ENCODE measurements around the gene PRKCE.
A peak's percentile ranks its signal among the peaks of the same experiment; 100 is the strongest.
"Not testable (repeated sequence)": the region's sequence is repeated elsewhere in the genome, so short reads cannot be mapped to it uniquely, and the experiment has no call there.

The PRKCE gene

GRCh38 chr2:45872211-45872610 is 220.7 kb downstream of the PRKCE start:
- no peak for DNase-seq

DNA sequence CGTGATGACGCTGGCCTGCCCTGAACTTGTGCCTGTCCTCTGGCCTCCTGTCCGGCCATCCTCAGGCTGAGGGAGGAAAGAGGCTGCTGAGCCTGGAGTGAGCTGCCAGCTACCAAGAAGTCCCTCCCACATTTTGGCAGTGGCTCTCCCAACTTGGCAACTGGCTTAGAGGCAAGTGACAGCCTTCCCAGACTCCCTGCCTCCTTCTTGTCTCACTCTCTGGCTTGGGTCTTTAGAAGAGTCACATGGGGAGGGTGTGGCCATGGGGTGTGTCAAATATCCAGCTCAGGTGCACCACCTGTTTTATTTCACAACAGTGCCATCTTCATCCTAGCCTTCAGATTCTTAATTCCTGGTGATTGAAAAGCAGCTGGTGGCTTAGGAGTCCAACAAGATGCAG is 222.9 kb downstream of the PRKCE start:
- no peak for DNase-seq

DNA sequence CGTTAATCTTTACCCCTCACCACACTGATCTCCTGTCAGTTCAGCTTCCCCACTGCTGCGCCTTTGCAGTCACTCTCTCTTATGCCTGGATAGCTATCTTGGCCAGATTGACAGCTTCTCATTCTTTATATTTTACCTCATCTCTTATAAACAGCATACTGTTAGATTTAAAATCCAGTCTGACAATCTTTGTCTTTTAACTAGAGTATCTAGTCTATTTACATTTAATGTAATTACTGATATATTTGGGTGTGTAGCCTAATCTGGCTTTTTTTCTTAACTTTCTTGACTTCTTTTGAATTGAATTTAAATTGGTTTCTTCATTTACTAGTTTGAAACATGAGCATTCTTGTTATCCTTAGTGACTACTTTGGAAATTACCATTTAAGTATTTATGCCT is 225.1 kb downstream of the PRKCE start:
- no peak for DNase-seq

- no peak for DNase-seq
Measured at GRCh38 chr2:45879406-45879805, 227.9 kb downstream of the PRKCE start.

DNA sequence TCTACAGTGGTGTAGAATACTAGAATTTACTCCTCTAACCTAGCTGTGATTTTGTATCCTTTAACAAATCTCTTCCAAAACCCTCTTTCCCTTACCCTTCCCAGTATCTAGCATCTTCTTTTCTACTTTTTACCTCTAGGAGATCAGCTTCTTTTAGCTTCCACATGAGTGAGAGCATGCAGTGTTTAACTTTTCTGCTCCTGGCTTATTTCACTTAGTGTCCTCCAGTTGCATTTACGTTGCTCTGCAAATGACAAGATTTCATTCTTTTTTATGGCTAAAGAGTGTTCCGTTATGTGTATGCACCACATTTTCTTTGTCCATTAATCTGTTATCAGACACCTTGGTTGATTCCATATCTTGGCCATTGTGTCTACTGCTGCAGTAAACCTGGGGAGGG is 228.5 kb downstream of the PRKCE start:
- no peak for DNase-seq

- DNase-seq: no peak
Measured at GRCh38 chr2:45881970-45882581, 230.6 kb downstream of the PRKCE start.

GRCh38 chr2:45882707-45883602 is 231.5 kb downstream of the PRKCE start:
- no peak for DNase-seq

DNA sequence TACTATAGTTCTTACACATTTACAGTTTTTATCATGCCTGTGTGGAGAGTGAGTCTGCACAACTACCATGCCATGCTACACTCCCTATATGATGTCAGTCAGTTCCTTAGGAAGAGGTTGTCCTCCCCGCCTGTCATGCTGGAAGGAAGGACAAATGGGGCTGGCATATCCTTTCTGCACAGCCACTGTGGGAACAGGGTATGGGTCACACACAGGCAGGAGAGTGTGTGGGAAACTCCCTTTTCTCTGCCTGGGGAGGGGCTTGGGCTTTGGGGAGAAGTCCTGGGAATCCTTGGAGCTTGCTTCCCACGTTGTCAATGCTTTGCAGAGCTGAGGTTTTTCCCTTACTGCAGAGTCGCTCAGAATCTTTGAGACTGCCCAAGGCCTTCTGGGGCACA is 232.1 kb downstream of the PRKCE start:
- DNase-seq: no peak

DNA sequence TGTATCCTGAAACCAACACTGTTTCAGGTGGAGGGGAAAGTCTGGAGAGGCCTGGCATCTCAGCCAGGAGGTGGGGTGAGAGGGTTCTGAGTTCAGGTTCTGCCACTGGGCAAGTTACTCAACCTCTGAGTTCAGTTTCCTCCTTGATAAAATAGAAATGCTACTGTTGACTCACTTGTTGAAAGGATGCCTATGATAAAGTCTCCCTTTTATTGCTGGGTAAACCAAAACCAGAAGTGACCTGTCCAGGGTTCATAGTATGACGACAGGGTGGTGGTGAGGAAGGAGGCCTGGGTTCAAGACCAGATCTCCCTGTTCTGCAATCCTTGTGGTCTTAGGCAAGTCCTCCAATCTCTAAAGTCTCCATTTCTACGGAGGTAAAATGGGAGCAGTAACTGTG is 232.7 kb downstream of the PRKCE start:
- DNase-seq: no peak

DNA sequence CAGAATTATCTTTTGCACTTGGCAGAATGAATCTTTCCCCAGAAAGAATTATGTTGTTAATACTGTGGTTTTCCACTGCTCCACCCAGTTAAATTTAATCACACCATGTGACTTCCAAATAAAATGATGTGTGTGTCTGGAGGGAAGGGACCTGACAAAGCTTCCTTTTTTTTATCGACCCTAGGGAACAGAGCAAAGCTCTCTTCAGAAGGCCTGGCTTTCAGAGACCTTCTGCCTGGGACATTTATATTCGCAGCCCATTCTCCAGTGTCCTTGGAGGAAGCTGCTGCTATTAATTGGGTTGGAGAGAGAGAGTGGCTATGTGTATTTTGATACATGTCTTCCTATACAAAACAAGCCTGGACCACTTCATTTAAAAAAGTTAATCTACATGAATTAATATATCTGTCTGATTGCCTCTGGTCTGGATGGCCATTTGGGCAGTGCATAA is 233.7 kb downstream of the PRKCE start:
- DNase-seq: no peak

GRCh38 chr2:45886171-45886663 is 234.7 kb downstream of the PRKCE start:
- no peak for DNase-seq

DNA sequence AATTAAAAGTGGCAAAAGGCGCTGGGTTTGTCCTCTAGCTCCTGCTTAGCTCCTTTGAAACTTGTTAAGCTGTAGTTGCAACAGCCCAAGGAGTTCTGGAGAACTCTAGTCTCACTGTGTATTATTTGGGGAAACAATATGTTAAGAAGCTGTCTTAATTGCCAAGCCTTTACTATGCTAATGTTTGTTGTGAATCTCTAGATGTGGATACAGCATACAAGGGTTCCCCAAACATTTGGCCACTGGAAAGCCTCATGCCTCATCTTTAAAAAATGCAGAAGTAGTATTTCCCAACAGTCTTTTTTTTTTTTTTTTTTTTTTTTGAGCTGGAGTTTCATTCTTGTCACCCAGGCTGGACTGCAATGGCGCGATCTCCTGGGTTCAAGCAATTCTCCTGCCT is 236.7 kb downstream of the PRKCE start:
- DNase-seq: no peak

DNA sequence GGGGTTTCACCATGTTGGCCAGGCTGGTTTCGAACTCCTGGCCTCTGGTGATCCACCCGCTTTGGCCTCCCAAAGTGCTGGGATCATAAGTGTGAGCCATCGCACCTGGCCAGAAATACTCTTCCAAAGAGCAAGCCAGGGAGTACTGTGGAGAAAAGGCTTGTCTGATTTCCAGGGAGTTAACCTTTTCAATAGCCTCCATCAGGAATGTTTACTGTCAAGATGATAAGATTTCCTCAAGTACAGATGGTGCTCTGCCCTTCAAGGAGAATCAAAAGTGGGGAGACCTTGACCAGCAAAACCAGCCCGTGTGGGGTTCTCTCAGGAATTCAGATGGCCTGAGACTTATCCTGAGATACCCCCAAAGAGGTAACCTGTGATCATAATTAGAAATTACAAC is 237.2 kb downstream of the PRKCE start:
- DNase-seq: no peak

GRCh38 chr2:45889053-45889452 is 237.6 kb downstream of the PRKCE start:
- DNase-seq: no peak

- no peak for DNase-seq
Measured at GRCh38 chr2:45889620-45890370, 238.3 kb downstream of the PRKCE start.

- not testable (repeated sequence) for DNase-seq
Measured at GRCh38 chr2:45890371-45890646, 238.8 kb downstream of the PRKCE start.

GRCh38 chr2:45890819-45891218 is 239.3 kb downstream of the PRKCE start:
- no peak for DNase-seq

- no peak for DNase-seq
Measured at GRCh38 chr2:45891719-45892424, 240.4 kb downstream of the PRKCE start.

GRCh38 chr2:45892425-45892745 is 240.9 kb downstream of the PRKCE start:
- DNase-seq: no peak

GRCh38 chr2:45892757-45893156 is 241.3 kb downstream of the PRKCE start:
- DNase-seq: peak; percentile 44

GRCh38 chr2:45894211-45894610 is 242.7 kb downstream of the PRKCE start:
- DNase-seq: no peak

DNA sequence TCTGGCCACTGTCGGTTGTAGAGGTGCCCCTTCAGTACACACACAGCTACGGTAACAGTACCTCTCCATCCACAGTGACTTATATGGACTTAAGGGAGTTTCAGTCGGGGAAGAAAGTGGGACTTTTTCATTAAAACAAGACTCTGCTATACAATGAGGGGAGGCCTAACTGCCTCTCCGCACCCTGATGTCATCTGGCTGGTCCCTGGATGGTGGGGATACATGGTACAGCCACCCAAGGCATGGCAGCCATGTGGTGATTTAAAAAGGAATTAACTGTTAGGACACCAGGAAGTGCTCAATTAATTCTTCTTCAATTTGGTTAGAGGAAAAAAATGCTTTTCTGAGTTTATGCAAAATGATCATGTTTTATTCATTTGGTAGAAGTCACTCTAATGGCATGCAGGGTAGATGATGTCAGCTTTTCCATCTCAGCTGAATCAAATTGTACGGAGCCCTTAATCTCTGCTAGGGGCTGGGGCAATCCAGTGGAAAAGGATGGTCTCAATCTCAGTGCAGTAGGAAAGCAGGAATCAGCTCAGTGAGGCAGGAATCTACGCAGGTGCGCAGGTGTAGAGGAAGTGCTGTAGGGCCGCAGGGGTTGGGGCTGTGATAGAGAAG is 243.9 kb downstream of the PRKCE start:
- DNase-seq: no peak

DNA sequence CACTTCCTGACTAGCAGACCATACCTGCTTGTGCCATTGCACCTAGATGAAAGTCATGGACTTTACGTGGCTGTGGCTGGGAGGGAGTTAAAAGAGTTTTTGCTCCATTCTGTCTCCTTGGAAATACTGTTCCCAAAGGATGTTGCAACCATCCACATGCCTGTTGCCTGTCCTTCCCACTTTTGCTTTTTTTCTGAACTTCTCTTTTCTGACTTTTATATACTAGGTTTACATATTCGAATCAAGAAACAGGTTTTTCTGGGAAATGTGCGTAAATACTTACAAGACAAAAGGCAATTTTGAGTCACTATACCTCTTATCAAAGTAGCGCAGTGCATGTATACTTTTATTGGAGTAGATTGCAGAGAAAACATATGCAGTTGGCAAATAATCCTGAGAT is 244.8 kb downstream of the PRKCE start:
- no peak for DNase-seq

Data from NCI-H2081 treated with DMSO at 0.1 percent for 48 hours (cell line).